WTC11 (cell line): ENCODE results near the gene JOSD1. TPM values are rescaled to one million over a fixed set of nuclear protein-coding genes. Genes with fewer than 3 reads are reported as not detected.
A peak's percentile ranks its signal among the peaks of the same experiment; 100 is the strongest.

Experiments
- ATAC-seq: fragments of 200-7000 bp; cut with Tn5 transposase; 2 replicates; pipeline ENCODE4 v1.10.0; 2021; ENCODE audit warnings: mild to moderate bottlenecking, moderate library complexity
- CTCF ChIA-PET: fragments of 300-600 bp; sonication (Branson Sonifier 250); formaldehyde crosslinking; loops from one replicate; lab custom pipeline; 2021; ENCODE audit warnings: antibody characterized with exemption; lab: Charles Lee
- POLR2A ChIA-PET: fragments of 350-600 bp; sonication (Branson Sonifier 250); formaldehyde crosslinking; loops from one replicate; lab custom pipeline; 2021; ENCODE audit warnings: antibody characterized with exemption; lab: Charles Lee
- DNase-seq: peaks from one replicate; pipeline ENCODE4 v3.0.0; 2021; ENCODE audit warnings: low spot score
- H3K27ac Mint-ChIP-seq: 2 replicates; pipeline ENCODE4 v1.8.0; 2021; ENCODE audit warnings: mixed read lengths
- H3K27me3 Mint-ChIP-seq: 2 replicates; pipeline ENCODE4 v1.8.0; 2021; ENCODE audit warnings: low read depth, mild to moderate bottlenecking, moderate library complexity, mixed read lengths
- H3K36me3 Mint-ChIP-seq: 2 replicates; pipeline ENCODE4 v1.8.0; 2021; ENCODE audit warnings: mixed read lengths
- H3K4me1 Mint-ChIP-seq: 2 replicates; pipeline ENCODE4 v1.8.0; 2022; ENCODE audit warnings: mixed read lengths
- H3K4me3 Mint-ChIP-seq: 2 replicates; pipeline ENCODE4 v1.8.0; 2021; ENCODE audit warnings: mild to moderate bottlenecking, moderate library complexity, mixed read lengths
- H3K9me3 Mint-ChIP-seq: 2 replicates; pipeline ENCODE4 v1.8.0; 2021; ENCODE audit warnings: mixed read lengths
- ATF1 ChIP-seq: sonication (generic); formaldehyde crosslinking; IDR thresholded peaks from 2 replicates; pipeline ENCODE4 v1.8.1; 2023; ENCODE audit warnings: mild to moderate bottlenecking, moderate library complexity, missing genetic modification reagents
- ATF2 ChIP-seq: sonication (generic); formaldehyde crosslinking; IDR thresholded peaks from 2 replicates; pipeline ENCODE4 v1.8.1; 2022; ENCODE audit warnings: low read depth, missing genetic modification reagents, borderline replicate concordance
- CDX4 ChIP-seq: fragments of 250-450 bp; sonication (Bioruptor Pico); IDR thresholded peaks from 2 replicates; pipeline ENCODE4 v1.9.0; 2021; ENCODE audit warnings: moderate library complexity, mild to moderate bottlenecking, inconsistent platforms, borderline replicate concordance
- CREB1 ChIP-seq: sonication (generic); formaldehyde crosslinking; IDR thresholded peaks from 2 replicates; pipeline ENCODE4 v1.8.0; 2023; ENCODE audit warnings: mild to moderate bottlenecking, missing genetic modification reagents
- ELF4 ChIP-seq: sonication (generic); formaldehyde crosslinking; IDR thresholded peaks from 2 replicates; pipeline ENCODE4 v1.8.1; 2022; ENCODE audit warnings: low read depth, mild to moderate bottlenecking, moderate library complexity, missing genetic modification reagents
- FOXP1 ChIP-seq: sonication (generic); formaldehyde crosslinking; IDR thresholded peaks from 2 replicates; pipeline ENCODE4 v1.8.0; 2022; ENCODE audit warnings: missing genetic modification reagents, mild to moderate bottlenecking, moderate library complexity, borderline replicate concordance
- FOXP4 ChIP-seq: sonication (generic); formaldehyde crosslinking; IDR thresholded peaks from 2 replicates; pipeline ENCODE4 v1.8.0; 2022; ENCODE audit warnings: mild to moderate bottlenecking, missing genetic modification reagents
- GTF2I ChIP-seq: fragments of 250-450 bp; sonication (Bioruptor Pico); conservative IDR thresholded peaks from 2 replicates; pipeline ENCODE4 v1.4.0; 2021; ENCODE audit warnings: mild to moderate bottlenecking
- HMGXB4 ChIP-seq: sonication (generic); formaldehyde crosslinking; IDR thresholded peaks from 2 replicates; pipeline ENCODE4 v1.8.1; 2023; ENCODE audit warnings: mild to moderate bottlenecking, moderate library complexity, missing genetic modification reagents
- JAZF1 ChIP-seq: fragments of 250-450 bp; sonication (Bioruptor Pico); IDR thresholded peaks from 2 replicates; pipeline ENCODE4 v1.9.0; 2021; ENCODE audit warnings: moderate library complexity, mild to moderate bottlenecking, inconsistent platforms
- MAX ChIP-seq: sonication (generic); formaldehyde crosslinking; IDR thresholded peaks from 2 replicates; pipeline ENCODE4 v1.8.0; 2022; ENCODE audit warnings: mild to moderate bottlenecking, missing genetic modification reagents
- MYBL2 ChIP-seq: sonication (generic); formaldehyde crosslinking; IDR thresholded peaks from 2 replicates; pipeline ENCODE4 v1.8.1; 2023; ENCODE audit warnings: mild to moderate bottlenecking, moderate library complexity, missing genetic modification reagents
- NR3C1 ChIP-seq: sonication (generic); formaldehyde crosslinking; conservative IDR thresholded peaks from 2 replicates; pipeline ENCODE4 v1.8.1; 2023; ENCODE audit warnings: low read depth, mild to moderate bottlenecking, missing genetic modification reagents
- SOX15 ChIP-seq: fragments of 250-450 bp; sonication (Bioruptor Pico); IDR thresholded peaks from 2 replicates; pipeline ENCODE4 v1.9.0; 2021; ENCODE audit warnings: mild to moderate bottlenecking
- SP1 ChIP-seq: sonication (generic); formaldehyde crosslinking; conservative IDR thresholded peaks from 2 replicates; pipeline ENCODE4 v1.8.1; 2022; ENCODE audit warnings: missing genetic modification reagents
- TCF7 ChIP-seq: sonication (generic); formaldehyde crosslinking; IDR thresholded peaks from 2 replicates; pipeline ENCODE4 v1.8.0; 2022; ENCODE audit warnings: mild to moderate bottlenecking, low read depth, missing genetic modification reagents, moderate library complexity
- TEAD4 ChIP-seq: sonication (generic); formaldehyde crosslinking; IDR thresholded peaks from 2 replicates; pipeline ENCODE4 v1.8.0; 2022; ENCODE audit warnings: mild to moderate bottlenecking, missing genetic modification reagents
- ZBTB21 ChIP-seq: sonication (generic); formaldehyde crosslinking; IDR thresholded peaks from 2 replicates; pipeline ENCODE4 v1.8.1; 2023; ENCODE audit warnings: mild to moderate bottlenecking, missing genetic modification reagents, borderline replicate concordance
- ZNF232 ChIP-seq: sonication (generic); formaldehyde crosslinking; IDR thresholded peaks from 2 replicates; pipeline ENCODE4 v1.8.0; 2022; ENCODE audit warnings: mild to moderate bottlenecking, missing genetic modification reagents
- ZNF263 ChIP-seq: sonication (generic); formaldehyde crosslinking; IDR thresholded peaks from 2 replicates; pipeline ENCODE4 v1.8.1; 2022; ENCODE audit warnings: low read depth, mild to moderate bottlenecking, moderate library complexity, missing genetic modification reagents
- ZNF281 ChIP-seq: sonication (generic); formaldehyde crosslinking; IDR thresholded peaks from 2 replicates; pipeline ENCODE4 v1.8.0; 2023; ENCODE audit warnings: mild to moderate bottlenecking, missing genetic modification reagents
- ZNF416 ChIP-seq: fragments of 250-450 bp; sonication (Bioruptor Pico); IDR thresholded peaks from 2 replicates; pipeline ENCODE4 v1.9.0; 2021; ENCODE audit warnings: mild to moderate bottlenecking, inconsistent platforms
- ZNF425 ChIP-seq: fragments of 250-450 bp; sonication (Bioruptor Pico); conservative IDR thresholded peaks from 2 replicates; pipeline ENCODE4 v1.9.0; 2021; ENCODE audit warnings: mild to moderate bottlenecking
- total RNA-seq: library from RNA; stranded (reverse); gene quantifications from 3 replicates; pipeline ENCODE4 v1.2.3, GENCODE V29; 2021

JOSD1 gene
- total RNA-seq, 1 experiment from 2014 or later, result 24.5 TPM

- peak overlapping the region; percentile 91 for H3K4me3 Mint-ChIP-seq
- H3K27me3 Mint-ChIP-seq, result no peaks in the 10 kb centered on the region; the same call in 1 of the 2 replicates
- peaks cover 11% of the 10 kb centered on the region for H3K36me3 Mint-ChIP-seq
- peaks cover 62% of the 10 kb centered on the region for H3K4me1 Mint-ChIP-seq
- CTCF ChIA-PET, result interaction anchor here (0.5 to 1.5 kb wide), 6 partner anchors 19 to 64 kb away, joined by 3 to 10 read pairs (median 5); partner anchors contain the start of gene TOMM22
- POLR2A ChIA-PET, result interaction anchor here (0.9 kb wide), 1 partner anchor 25 kb away, joined by 3 read pairs; the partner anchor contains the start of gene TOMM22
- ATAC-seq, result no peak
- peak overlapping the region; percentile 78; the same call in 1 of the 2 replicates for H3K27ac Mint-ChIP-seq
- peak; percentile 44 for DNase-seq
- H3K9me3 Mint-ChIP-seq, result no peaks in the 10 kb centered on the region
- peak; percentile 36; the same call in 1 of the 2 replicates for TF ChIP-seq FOXP4 (CRISPR knock-in tag)
- 0 out of 2 replicates have a peak, but pooled peaks have one; percentile 43 for TF ChIP-seq ELF4 (CRISPR knock-in tag)
- peak; percentile 67; the same call in 1 of the 2 replicates for TF ChIP-seq MAX (CRISPR knock-in tag)
- TF ChIP-seq MYBL2 (CRISPR knock-in tag), result no peak
- no peak for TF ChIP-seq CDX4 (CRISPR knock-in tag)
- no peak for TF ChIP-seq JAZF1 (CRISPR knock-in tag)
- no peak for TF ChIP-seq ZNF281 (CRISPR knock-in tag)
- TF ChIP-seq TCF7, result peak; percentile 19; the same call in 1 of the 2 replicates
- 0 out of 2 replicates have a peak, but pooled peaks have one; percentile 38 for TF ChIP-seq ZNF416 (CRISPR knock-in tag)
- peak; percentile 75; the same call in 1 of the 2 replicates for TF ChIP-seq HMGXB4 (CRISPR knock-in tag)
- TF ChIP-seq NR3C1 (CRISPR knock-in tag), result no peak
- TF ChIP-seq ATF2 (CRISPR knock-in tag), result no peak
- TF ChIP-seq TEAD4, result no peak
- TF ChIP-seq FOXP1 (CRISPR knock-in tag), result peak; percentile 87
- TF ChIP-seq CREB1 (CRISPR knock-in tag), result no peak
- TF ChIP-seq GTF2I (CRISPR knock-in tag), result no peak
- TF ChIP-seq ZBTB21 (CRISPR knock-in tag), result peak; percentile 68; the same call in 1 of the 2 replicates
- TF ChIP-seq SOX15 (CRISPR knock-in tag), result no peak
- no peak for TF ChIP-seq ATF1 (CRISPR knock-in tag)
- no peak for TF ChIP-seq SP1
- no peak for TF ChIP-seq ZNF232 (CRISPR knock-in tag)
- 0 out of 2 replicates have a peak, but pooled peaks have one; percentile 43 for TF ChIP-seq ZNF263 (CRISPR knock-in tag)
- TF ChIP-seq ZNF425 (CRISPR knock-in tag), result no peak
Measured at GRCh38 chr22:38706101-38706900, 5.6 kb upstream of the JOSD1 start.
